A673 (cell line): ENCODE data around the gene ATOSB.

ENCODE experiments used
- EZH2 ChIP-seq: fragments of 200-600 bp; sonication (generic); IDR thresholded peaks from 2 replicates; pipeline ENCODE4 v1.6.1; 2017; ENCODE audit warnings: borderline replicate concordance, low read depth, mild to moderate bottlenecking, mixed read lengths, antibody characterized with exemption, low read length; ENCODE audit not compliant: poor library complexity, severe bottlenecking
- TF ChIP-seq, protein P1 (sequence below): fragments of 300-800, 200-600 bp; sonication (generic); conservative IDR thresholded peaks from 2 replicates; pipeline ENCODE4 v1.5.1; 2017; ENCODE audit warnings: low read depth, mild to moderate bottlenecking, antibody characterized with exemption, low read length, moderate library complexity, mixed read lengths

DNA sequence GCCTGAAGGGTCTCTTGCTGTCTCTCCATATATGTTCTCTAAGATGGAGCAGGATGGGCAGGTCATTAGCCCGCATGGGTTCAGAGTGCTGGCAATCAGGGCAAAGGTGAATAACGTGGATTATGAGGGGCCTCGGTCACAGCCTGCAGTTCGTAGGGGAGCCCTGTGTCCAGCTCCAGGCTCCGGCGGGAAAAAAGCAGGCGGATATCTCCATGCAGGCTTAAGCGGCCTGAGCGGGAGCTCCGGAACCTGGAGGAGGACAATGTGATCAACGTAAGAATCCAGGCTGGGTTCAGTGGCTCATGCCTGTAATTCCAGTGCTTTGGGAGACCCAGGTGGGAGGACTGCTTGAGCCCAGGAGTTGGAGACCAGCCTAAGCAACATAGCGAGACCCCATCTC lies 10.5 kb downstream of the ATOSB start:
- TF ChIP-seq, protein P1, sequence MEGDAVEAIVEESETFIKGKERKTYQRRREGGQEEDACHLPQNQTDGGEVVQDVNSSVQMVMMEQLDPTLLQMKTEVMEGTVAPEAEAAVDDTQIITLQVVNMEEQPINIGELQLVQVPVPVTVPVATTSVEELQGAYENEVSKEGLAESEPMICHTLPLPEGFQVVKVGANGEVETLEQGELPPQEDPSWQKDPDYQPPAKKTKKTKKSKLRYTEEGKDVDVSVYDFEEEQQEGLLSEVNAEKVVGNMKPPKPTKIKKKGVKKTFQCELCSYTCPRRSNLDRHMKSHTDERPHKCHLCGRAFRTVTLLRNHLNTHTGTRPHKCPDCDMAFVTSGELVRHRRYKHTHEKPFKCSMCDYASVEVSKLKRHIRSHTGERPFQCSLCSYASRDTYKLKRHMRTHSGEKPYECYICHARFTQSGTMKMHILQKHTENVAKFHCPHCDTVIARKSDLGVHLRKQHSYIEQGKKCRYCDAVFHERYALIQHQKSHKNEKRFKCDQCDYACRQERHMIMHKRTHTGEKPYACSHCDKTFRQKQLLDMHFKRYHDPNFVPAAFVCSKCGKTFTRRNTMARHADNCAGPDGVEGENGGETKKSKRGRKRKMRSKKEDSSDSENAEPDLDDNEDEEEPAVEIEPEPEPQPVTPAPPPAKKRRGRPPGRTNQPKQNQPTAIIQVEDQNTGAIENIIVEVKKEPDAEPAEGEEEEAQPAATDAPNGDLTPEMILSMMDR: no peak
- no peak for TF ChIP-seq EZH2
